CD14-positive monocyte (primary cell): ENCODE data around the gene ZNF48. TPM values are rescaled to one million over a fixed set of nuclear protein-coding genes. Genes with fewer than 3 reads are reported as not detected.
A peak's percentile ranks its signal among the peaks of the same experiment; 100 is the strongest.

Experiments used
- DNase-seq, 3 donors: peaks; one replicate each; pipeline ENCODE4 v3.0.0-alpha.2; 2011 to 2022
- H2AFZ ChIP-seq: 2 replicates; pipeline ENCODE4 v1.6.0; 2012; ENCODE audit warnings: mild to moderate bottlenecking, low read depth, low read length, inconsistent platforms; ENCODE audit not compliant: insufficient read depth, poor library complexity, severe bottlenecking
- H3K27ac ChIP-seq, 2 donors: 1 replicate in 1 of 2; 2 replicates in 1 of 2; pipeline ENCODE4 v1.5.1; 2012 to 2013; ENCODE audit warnings: low read length in 2 of 2, control low read depth in 1 of 2, inconsistent platforms in 1 of 2, low read depth in 1 of 2, mild to moderate bottlenecking in 1 of 2
- H3K27me3 ChIP-seq, 2 donors: one replicate each; pipeline versions ENCODE4 v1.6.0 to v1.6.1; 2011 to 2013; ENCODE audit warnings: low read length in 2 of 2; ENCODE audit not compliant: control insufficient read depth in 2 of 2, insufficient read depth in 2 of 2
- H3K36me3 ChIP-seq, 2 donors: replicated peaks in 1 of 2; 1 replicate in 1 of 2; 2 replicates in 1 of 2; pipeline versions ENCODE4 v1.5.1 to v1.6.1; 2012 to 2013; ENCODE audit warnings: low read length in 2 of 2, control low read depth in 1 of 2, inconsistent platforms in 1 of 2, mild to moderate bottlenecking in 1 of 2; ENCODE audit not compliant: insufficient read depth in 2 of 2, control insufficient read depth in 1 of 2
- H3K4me1 ChIP-seq, 2 donors: 1 replicate in 1 of 2; 2 replicates in 1 of 2; pipeline versions ENCODE4 v1.5.1 to v1.6.1; 2012 to 2013; ENCODE audit warnings: low read length in 2 of 2, control low read depth in 1 of 2, inconsistent platforms in 1 of 2, mild to moderate bottlenecking in 1 of 2, moderate library complexity in 1 of 2; ENCODE audit not compliant: insufficient read depth in 2 of 2, control insufficient read depth in 1 of 2
- H3K4me2 ChIP-seq: replicated peaks from 2 replicates; pipeline ENCODE3; 2012; ENCODE audit warnings: low read length, moderate library complexity, mild to moderate bottlenecking; ENCODE audit not compliant: poor library complexity, severe bottlenecking; ENCODE audit errors: extremely low read depth
- H3K4me3 ChIP-seq, 3 experiments: fragments of 200-600 bp in 1 of 3; sonication (generic) in 1 of 3; replicated peaks in 1 of 3; 1 replicate in 2 of 3; 2 replicates in 1 of 3; pipeline ENCODE4 v1.5.1; 2011 to 2013; ENCODE audit warnings: low read length in 3 of 3, mild to moderate bottlenecking in 3 of 3, control low read depth in 2 of 3, low read depth in 2 of 3, inconsistent platforms in 1 of 3, moderate library complexity in 1 of 3
- H3K79me2 ChIP-seq: 2 replicates; pipeline ENCODE4 v1.6.0; 2012; ENCODE audit warnings: mild to moderate bottlenecking, control low read depth, inconsistent platforms, low read length, moderate library complexity; ENCODE audit not compliant: insufficient read depth
- H3K9ac ChIP-seq: 2 replicates; pipeline ENCODE4 v1.6.0; 2017; ENCODE audit warnings: low read length, mild to moderate bottlenecking; ENCODE audit not compliant: insufficient read depth, poor library complexity, severe bottlenecking
- H3K9me3 ChIP-seq, 2 donors: replicated peaks in 1 of 2; 1 replicate in 1 of 2; 2 replicates in 1 of 2; pipeline versions ENCODE4 v1.5.1 to v1.6.1; 2012 to 2013; ENCODE audit warnings: low read length in 2 of 2, control low read depth in 1 of 2; ENCODE audit not compliant: control insufficient read depth in 1 of 2, insufficient read depth in 1 of 2
- H4K20me1 ChIP-seq: 2 replicates; pipeline ENCODE4 v1.6.0; 2012; ENCODE audit warnings: mild to moderate bottlenecking, low read length, control low read depth, moderate library complexity; ENCODE audit not compliant: insufficient read depth
- H3K27ac Mint-ChIP-seq, 7 donors: one replicate each; pipeline ENCODE4 v1.8.0; 2020; ENCODE audit warnings: mild to moderate bottlenecking in 7 of 7, mixed read lengths in 7 of 7, moderate library complexity in 6 of 7, inconsistent platforms in 2 of 7
- H3K27me3 Mint-ChIP-seq, 3 donors: one replicate each; pipeline ENCODE4 v1.8.0; 2021 to 2022; ENCODE audit warnings: low read depth in 3 of 3, mild to moderate bottlenecking in 3 of 3, mixed read lengths in 3 of 3, moderate library complexity in 3 of 3, inconsistent platforms in 1 of 3
- H3K36me3 Mint-ChIP-seq, 2 donors: one replicate each; pipeline ENCODE4 v1.8.0; 2020; ENCODE audit warnings: mixed read lengths in 2 of 2, inconsistent platforms in 1 of 2, mild to moderate bottlenecking in 1 of 2
- H3K4me1 Mint-ChIP-seq: one replicate; pipeline ENCODE4 v1.8.0; 2020; ENCODE audit warnings: mild to moderate bottlenecking, mixed read lengths
- H3K4me3 Mint-ChIP-seq, 2 donors: one replicate each; pipeline ENCODE4 v1.8.0; 2020; ENCODE audit warnings: mild to moderate bottlenecking in 2 of 2, mixed read lengths in 2 of 2, moderate library complexity in 1 of 2
- H3K9me3 Mint-ChIP-seq, 7 donors: one replicate each; pipeline ENCODE4 v1.8.0; 2020 to 2022; ENCODE audit warnings: mixed read lengths in 7 of 7, mild to moderate bottlenecking in 6 of 7, moderate library complexity in 6 of 7, inconsistent platforms in 2 of 7
- CTCF ChIP-seq: fragments of 200-600 bp; IDR thresholded peaks from one replicate; pipeline ENCODE4 v1.8.0; 2022; ENCODE audit warnings: antibody characterized with exemption, mild to moderate bottlenecking
- WGBS: methylation state at CpG from one replicate; pipeline ENCODE4 v1.1.5; 2013; ENCODE audit warnings: missing lambda C conversion rate; ENCODE audit not compliant: insufficient coverage; 5-methylcytosine and 5-hydroxymethylcytosine counted together
- intact Hi-C, 2 donors: fragments of 100-400 bp; cut with micrococcal nuclease; formaldehyde crosslinking; loops; one replicate each; pipeline versions ENCODE4 v1.15.0 to v1.15.1; 2023
- polyA plus RNA-seq, 3 donors: library from polyadenylated mRNA; depleted of rRNA in 1 of 3; unstranded in 2 of 3; stranded (reverse) in 1 of 3; fragments of 300-500 nt in 2 of 3; fragments of >200 nt in 1 of 3; fragmentation: Illumina TruSeq in 2 of 3; gene quantifications; 1 replicate in 2 of 3; 2 replicates in 1 of 3; pipeline ENCODE4 v1.2.3, GENCODE V29; 2012 to 2021

ZNF48 gene
- polyA plus RNA-seq, 3 donors = 0.67 to 1.4 (median 0.93) TPM

- H3K4me1 ChIP-seq = peaks cover 13 to 22% of the 10 kb centered on the region in 2 donors
- H3K9me3 ChIP-seq = no peaks in the 10 kb centered on the region
- peak overlapping the region; percentile 90 for H2AFZ ChIP-seq
- Mint-ChIP-seq H3K4me3 (peak overlapping the region; percentile 66 to 73), H3K36me3 (peaks cover 23 to 41% of the 10 kb centered on the region in 2 donors), H3K27me3 (peaks cover 0 to 2% (median 1%) of the 10 kb centered on the region in 3 donors), H3K9me3 (no peaks in the 10 kb centered on the region), H3K27ac (peak overlapping the region in 4 of 7 donors; percentile 18 to 80 (median 66)), H3K4me1 (peaks cover 14% of the 10 kb centered on the region)
- no peaks in the 10 kb centered on the region for H4K20me1 ChIP-seq
- H3K79me2 ChIP-seq = no peaks in the 10 kb centered on the region
- no peak for DNase-seq
- 40% methylated on average over 8 of the region's 31 CpGs for WGBS
- H3K4me3 ChIP-seq = peak overlapping the region; percentile 23 to 77 (median 66)
- peak overlapping the region; percentile 63 for H3K9ac ChIP-seq
- H3K27ac ChIP-seq = peak overlapping the region; percentile 55 to 72
- H3K36me3 ChIP-seq = peaks cover 5 to 13% of the 10 kb centered on the region in 2 donors
- TF ChIP-seq CTCF = no peak
- intact Hi-C loops = no loop called here
- H3K27me3 ChIP-seq = no peaks in the 10 kb centered on the region
- H3K4me2 ChIP-seq = peak overlapping the region; percentile 93
Measured at GRCh38 chr16:30418350-30419181, 23.3 kb downstream of the ZNF48 start.

GRCh38 chr16:30421010-30421409, 25.8 kb downstream of the ZNF48 start:
- no peak overlapping the region for H2AFZ ChIP-seq
- WGBS = 79% methylated on average over 5 of the region's 5 CpGs
- peaks cover 0 to 1% (median 0%) of the 10 kb centered on the region in 3 donors for H3K27me3 Mint-ChIP-seq
- H3K4me1 Mint-ChIP-seq = peaks cover 16% of the 10 kb centered on the region
- H3K27me3 ChIP-seq = no peaks in the 10 kb centered on the region
- peaks cover 11 to 26% of the 10 kb centered on the region in 2 donors for H3K36me3 ChIP-seq
- peaks cover 5% of the 10 kb centered on the region for H3K79me2 ChIP-seq
- no peak overlapping the region for H3K9ac ChIP-seq
- DNase-seq = no peak
- peaks cover 0 to 2% (median 0%) of the 10 kb centered on the region in 7 donors for H3K9me3 Mint-ChIP-seq
- intact Hi-C loops = no loop called here
- H3K9me3 ChIP-seq = no peaks in the 10 kb centered on the region
- no peak overlapping the region for H3K4me3 Mint-ChIP-seq
- H3K36me3 Mint-ChIP-seq = peaks cover 40 to 56% of the 10 kb centered on the region in 2 donors
- no peak overlapping the region for H3K27ac ChIP-seq
- H3K4me3 ChIP-seq = no peak overlapping the region
- H3K27ac Mint-ChIP-seq = peak overlapping the region in 1 of 7 donors; percentile 26
- no peak for TF ChIP-seq CTCF
- no peaks in the 10 kb centered on the region for H4K20me1 ChIP-seq
- peaks cover 13 to 22% of the 10 kb centered on the region in 2 donors for H3K4me1 ChIP-seq
- H3K4me2 ChIP-seq = no peak overlapping the region
